HG03354 (cell line): ENCODE data around the gene PARP2.
"Not testable (repeated sequence)": the region's sequence is repeated elsewhere in the genome, so short reads cannot be mapped to it uniquely, and the experiment has no call there.

Experiments
- ATAC-seq: cut with Tn5 transposase; IDR thresholded peaks from one replicate; pipeline ENCODE4 v1.9.1; 2021; ENCODE audit warnings: mild to moderate bottlenecking; ENCODE audit not compliant: unreplicated experiment, poor library complexity, severe bottlenecking

PARP2 gene

GRCh38 chr14:20345366-20345765 is 1.9 kb downstream of the PARP2 start:
- no peak for ATAC-seq

GRCh38 chr14:20346713-20347112 is 3.3 kb downstream of the PARP2 start:
- ATAC-seq: no peak

DNA sequence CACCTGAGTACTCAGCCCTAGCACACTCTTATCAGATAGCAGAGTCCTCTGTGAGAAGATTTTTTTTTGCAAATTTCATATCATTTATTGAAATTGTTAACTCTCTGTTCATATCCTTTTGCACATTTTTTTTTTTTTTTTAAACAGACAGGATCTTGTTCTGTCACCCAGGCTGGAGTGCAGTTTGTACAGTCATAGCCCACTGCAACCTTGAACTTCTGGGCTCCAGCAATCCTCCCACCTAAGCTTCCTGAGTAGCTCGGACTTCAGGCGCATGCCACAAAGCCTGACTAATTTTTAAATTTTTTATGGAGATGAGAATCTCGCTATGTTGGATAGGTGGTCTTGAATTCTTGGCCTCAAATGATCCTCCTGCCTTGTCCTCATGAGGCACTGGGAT is 4.3 kb downstream of the PARP2 start:
- no peak for ATAC-seq

GRCh38 chr14:20350282-20350681 is 6.8 kb downstream of the PARP2 start:
- ATAC-seq: no peak

- no peak for ATAC-seq
Measured at GRCh38 chr14:20350860-20351259, 7.4 kb downstream of the PARP2 start.

GRCh38 chr14:20356422-20356821 is 13.0 kb downstream of the PARP2 start:
- ATAC-seq: no peak

- not testable (repeated sequence) for ATAC-seq
Measured at GRCh38 chr14:20358474-20358873, 15.0 kb downstream of the PARP2 start.

GRCh38 chr14:20365928-20366327 is 22.5 kb downstream of the PARP2 start:
- no peak for ATAC-seq

DNA sequence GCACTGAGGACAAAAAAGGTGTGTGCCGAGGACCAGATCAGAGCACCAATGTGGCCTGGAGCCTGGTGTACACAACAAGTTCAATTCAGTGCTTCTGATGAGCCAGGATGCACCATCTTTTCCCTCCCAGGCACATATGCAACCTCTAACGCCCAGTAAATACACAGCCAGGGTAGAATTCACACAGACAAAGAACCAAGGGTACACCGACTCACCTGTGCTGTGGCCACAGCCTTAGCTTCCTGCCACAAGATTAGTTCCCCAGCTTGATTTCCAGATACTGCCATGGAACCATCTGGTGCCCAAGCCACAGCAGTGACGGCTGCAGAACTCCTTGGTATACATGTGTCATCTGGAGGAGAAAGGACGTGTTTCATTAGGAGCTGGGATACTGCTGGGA is 29.4 kb downstream of the PARP2 start:
- no peak for ATAC-seq

DNA sequence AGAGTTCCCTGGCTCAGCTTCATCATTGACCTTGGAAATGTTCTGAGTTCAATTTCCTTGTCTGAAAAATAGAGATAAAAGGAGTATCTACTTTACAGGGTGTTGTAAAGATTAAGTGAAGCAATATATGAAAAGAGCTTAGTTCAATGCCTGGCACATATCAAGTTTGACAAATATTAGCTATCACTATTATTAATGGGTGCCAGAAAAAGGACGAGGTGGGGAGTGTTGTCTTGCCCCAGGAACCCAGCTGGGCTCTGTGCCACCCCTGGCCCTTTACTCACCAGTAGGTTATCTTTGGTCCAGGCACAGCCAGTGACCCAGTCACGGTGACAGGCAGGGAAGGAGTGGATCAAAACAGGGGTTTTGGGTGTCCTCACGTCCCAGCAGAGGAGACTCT is 32.0 kb downstream of the PARP2 start:
- no peak for ATAC-seq

- ATAC-seq: no peak
Measured at GRCh38 chr14:20376071-20376588, 32.7 kb downstream of the PARP2 start.

DNA sequence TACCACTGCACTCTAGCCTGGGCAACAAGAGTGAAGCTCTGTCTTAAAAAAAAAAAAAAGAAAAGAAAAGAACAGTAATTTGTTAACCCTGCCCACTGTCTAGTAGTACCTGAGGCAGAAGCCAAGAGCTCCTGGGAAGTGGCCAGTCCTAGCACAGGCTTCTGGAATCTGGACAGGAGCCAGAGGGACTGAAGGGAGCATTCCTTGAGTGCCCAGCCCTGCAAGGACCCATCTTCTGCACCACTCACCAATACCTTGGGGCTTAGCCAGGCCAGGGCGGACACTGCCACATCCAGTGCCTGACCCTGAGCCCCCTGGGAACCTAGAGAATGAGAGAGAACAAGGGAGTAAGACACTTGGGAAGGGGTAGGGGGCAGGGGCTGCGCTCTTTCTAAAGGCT is 33.7 kb downstream of the PARP2 start:
- no peak for ATAC-seq

- ATAC-seq: no peak
Measured at GRCh38 chr14:20379743-20380142, 36.3 kb downstream of the PARP2 start.

- no peak for ATAC-seq
Measured at GRCh38 chr14:20380681-20381080, 37.2 kb downstream of the PARP2 start.

- no peak for ATAC-seq
Measured at GRCh38 chr14:20381341-20381740, 37.9 kb downstream of the PARP2 start.

DNA sequence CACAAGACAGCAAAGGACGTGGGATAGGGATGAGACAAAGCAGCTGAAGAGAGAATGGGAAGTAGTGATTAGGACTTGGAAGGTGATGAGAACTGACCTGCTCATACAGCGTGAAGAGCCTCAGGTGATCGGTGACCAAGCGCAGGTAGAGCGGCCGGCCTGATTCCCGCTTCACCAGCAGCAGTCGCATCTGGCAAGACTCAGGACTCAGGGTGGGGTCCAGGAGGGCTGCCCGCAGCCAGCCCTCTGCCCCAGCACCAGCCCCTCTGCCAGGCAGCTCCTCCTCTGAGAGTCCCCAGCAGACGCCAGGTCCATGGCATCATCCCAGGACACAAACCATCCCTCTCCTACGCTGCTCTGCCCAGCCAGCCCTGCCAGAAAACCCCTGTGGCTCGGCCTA is 39.1 kb downstream of the PARP2 start:
- ATAC-seq: no peak

DNA sequence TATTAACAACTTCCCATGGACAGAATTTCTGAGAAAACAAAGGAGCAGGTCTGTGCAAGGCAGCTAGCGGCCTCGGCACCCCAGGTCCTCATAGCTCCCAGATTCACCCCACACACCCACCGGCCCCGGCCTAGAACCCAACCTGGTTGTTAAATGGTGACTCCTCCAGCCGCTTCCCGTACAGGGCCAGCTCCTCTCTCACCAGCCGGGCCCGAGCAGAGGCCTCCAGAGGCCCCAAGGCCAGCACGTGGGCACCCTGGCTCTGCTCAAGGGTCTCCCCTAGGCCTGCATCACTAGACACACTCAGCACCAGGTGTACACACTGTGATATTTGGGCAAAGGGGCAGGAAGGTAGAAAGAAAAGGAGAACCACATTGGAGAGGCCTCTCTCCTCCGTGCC is 39.6 kb downstream of the PARP2 start:
- ATAC-seq: no peak

DNA sequence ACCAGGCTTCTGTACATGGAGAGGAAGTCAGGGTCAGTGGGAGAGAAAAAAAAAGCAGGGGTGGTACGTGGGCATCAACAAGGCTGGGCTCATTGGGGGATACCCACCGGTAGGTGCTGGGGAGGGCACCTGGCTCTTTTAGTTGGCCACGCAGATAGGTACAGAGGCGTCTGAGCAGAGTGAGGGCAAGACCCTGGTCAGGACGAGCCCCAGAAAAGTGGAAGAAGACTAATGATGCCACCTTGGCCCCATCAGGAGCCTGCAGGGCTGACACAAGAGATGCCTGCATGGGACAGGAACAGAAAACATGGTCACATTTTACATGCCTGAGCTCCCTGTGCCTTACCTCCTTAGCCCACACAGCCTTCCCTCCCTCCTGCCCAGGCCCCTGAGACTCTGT is 40.2 kb downstream of the PARP2 start:
- ATAC-seq: no peak

DNA sequence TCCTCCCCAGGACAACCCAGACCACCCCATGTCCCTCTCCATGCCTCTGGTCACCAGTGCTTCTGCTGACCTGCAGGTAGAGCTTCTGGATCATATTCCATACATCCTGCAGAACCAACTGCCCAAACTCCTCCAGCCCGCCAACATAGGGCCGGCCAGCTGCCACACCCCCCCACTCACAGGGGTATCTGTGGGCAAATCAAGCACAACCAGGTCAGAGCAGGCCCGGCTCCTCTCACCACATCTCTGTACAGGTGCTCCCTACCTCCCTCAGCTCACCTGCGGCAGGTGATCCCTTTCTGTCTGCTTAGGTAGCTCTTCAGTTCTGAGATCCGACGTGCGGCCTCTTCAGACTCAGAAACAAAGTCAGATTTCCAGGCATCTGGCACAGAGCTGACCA is 40.9 kb downstream of the PARP2 start:
- ATAC-seq: no peak

DNA sequence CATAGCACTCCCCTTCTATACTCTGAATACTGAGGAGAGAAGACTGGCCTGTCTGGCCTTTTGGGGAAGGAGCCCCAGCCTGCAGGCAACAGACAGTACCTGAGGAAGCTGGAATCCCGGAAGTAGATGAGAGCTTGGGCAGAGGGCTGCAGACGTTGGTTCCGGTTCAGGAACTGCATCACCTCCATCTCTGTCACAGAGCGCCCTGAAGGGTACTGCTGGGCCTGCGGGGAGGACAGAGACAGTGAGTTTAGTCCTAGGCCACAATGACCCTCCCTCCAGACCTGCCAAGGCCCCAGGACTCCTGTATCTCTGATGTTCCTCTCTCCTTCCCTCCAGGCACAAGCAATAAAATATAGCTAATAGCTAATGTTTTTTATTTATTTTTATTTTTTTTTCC is 41.5 kb downstream of the PARP2 start:
- ATAC-seq: no peak

DNA sequence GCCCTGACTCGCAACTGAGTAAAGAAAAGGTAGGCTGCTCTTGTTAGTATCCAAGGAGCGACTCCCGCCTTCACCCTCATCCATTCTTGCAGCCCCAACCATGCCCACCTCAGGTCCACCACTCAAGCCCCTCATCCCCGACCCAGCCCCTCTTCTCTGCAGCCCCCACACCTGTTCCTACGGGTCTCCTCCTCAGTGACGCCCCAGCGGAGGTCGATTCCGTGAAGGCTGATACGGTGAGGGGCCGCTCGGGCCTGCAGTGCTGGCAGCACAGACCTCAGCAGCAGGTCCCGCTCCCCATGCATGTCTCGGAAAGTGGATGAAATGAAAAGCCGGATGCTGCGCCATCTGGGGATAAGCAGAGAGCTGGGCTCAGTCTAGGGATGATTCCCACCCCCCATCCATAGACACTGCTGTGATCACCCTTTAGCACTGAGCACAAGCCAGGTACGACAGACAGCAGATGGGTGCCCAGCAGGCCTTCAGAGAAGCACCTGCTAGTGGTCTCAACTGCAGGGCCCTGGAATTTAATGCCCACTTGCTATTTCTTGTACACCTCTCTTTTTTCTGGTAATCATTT is 42.9 kb downstream of the PARP2 start:
- ATAC-seq: no peak

DNA sequence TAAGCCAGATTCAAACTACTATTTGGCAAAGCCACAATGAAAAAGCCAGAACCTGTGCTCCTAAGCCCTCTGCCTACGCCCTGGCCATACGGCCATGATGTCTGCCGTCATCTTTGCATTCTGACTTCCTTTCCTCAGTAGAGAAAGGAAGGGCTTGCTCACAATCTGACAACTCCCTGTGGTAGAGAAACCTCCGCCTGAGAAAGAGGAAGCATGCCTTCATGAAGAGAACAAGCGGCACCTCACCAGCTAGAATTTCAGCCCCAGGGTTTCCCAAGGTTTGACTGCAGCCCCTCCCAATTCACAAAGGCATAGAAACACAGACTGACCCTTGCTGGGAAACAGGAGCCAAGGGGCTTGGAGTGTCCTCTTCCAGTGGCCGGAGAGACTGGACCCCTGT is 44.1 kb downstream of the PARP2 start:
- no peak for ATAC-seq
